T1000 (cell line): ENCODE results near the gene VAT1L.

Experiments
- DNase-seq: peaks from one replicate; lab custom pipeline; 2025; ENCODE audit warnings: mixed read lengths; lab: John Stamatoyannopoulos, UW

Gene VAT1L

GRCh38 chr16:77782694-77783093 is 5.7 kb upstream of the VAT1L start:
- DNase-seq = no peak

- DNase-seq = no peak
Measured at GRCh38 chr16:77784441-77785372, 3.7 kb upstream of the VAT1L start.

DNA sequence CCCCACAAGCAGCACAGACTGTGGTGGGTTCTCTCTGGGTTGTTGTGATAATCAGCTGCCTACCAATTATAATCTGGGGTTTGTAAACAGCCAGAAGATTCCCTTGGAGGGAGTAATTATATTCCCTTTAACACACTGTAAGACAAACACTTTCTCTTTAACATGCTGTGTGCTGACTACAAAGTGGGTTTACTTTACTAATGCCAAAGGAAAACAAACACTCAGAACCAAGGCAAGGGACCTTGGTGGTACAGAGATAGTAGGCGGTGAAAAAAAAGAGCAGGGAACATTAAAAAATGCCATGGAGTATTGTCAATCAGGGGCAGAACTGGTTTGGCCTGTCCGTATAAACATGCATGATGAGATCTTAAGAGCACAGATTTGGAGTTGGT is 3.0 kb upstream of the VAT1L start:
- no peak for DNase-seq

DNA sequence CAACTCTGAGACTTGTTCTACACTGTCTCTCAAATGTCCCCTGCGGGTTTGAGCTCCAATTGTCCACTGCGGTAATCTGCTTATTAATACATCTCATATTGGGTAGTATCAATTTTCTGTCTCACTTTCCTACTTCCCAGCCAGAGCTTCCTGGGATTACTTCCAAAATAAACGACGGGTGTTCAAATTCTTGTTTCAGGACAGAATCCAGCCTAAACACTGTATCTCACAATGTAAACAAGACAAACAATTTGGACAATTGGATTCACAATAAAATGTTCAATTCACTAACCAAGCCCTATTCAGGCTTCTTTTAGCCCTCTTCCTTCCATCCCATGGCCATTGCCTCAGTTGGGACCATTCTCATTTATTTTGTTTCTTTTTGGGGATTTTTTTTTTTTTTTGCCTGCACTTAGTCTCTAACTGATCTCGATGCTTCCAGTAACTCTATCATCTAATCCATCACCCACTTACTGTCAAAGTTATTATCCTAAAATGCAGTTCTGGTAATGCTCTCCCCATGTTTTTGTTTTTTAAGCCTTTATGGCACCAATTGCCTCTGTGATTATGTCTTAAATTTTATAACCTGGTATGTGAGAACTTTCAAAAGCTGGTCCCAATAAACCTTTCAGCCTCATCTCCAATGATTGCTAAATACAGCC is 2.0 kb upstream of the VAT1L start:
- no peak for DNase-seq

- DNase-seq = no peak
Measured at GRCh38 chr16:77787452-77787851, 912 bp upstream of the VAT1L start.

GRCh38 chr16:77789085-77790008 is 983 bp downstream of the VAT1L start:
- no peak for DNase-seq

DNA sequence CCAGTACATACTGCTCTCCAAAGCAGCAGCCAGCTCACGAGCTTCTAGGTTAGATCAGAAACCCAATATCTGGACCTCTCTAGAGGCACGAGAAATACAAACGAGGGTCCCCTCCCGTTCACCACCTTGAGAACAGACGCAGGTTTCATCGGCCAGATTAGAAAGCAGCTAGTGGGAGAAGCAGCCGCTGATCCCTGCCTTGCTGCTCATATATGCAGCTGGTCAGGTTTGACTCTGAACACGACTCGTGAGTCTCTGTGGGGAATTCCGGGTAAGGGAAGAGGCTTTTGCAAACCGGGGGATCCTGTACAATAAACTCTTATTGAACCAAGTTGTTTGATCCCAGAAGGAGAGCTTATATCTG is 1.6 kb downstream of the VAT1L start:
- no peak for DNase-seq

GRCh38 chr16:77790912-77791311 is 2.5 kb downstream of the VAT1L start:
- no peak for DNase-seq

GRCh38 chr16:77793417-77793816 is 5.1 kb downstream of the VAT1L start:
- no peak for DNase-seq

- no peak for DNase-seq
Measured at GRCh38 chr16:77794586-77794985, 6.2 kb downstream of the VAT1L start.

DNA sequence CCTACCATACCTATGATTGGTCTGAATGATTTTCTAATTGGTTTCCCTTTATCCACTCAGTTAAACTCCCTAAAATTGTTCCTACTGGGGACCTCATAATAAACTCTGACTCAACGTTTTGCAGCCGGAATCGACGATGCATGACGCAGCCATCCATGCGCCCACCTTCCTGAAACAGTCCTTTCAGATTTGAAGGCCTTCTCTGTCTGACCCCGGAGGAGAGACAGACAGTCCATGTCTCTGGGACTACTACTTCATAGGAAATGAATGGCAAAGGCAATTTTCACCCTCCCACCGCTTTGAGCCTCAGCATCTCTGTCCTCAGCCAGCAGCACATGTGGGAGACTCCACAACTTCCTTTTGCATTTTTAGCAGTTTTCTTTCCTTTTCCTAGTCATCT is 13.5 kb downstream of the VAT1L start:
- DNase-seq = no peak

GRCh38 chr16:77805398-77805797 is 17.0 kb downstream of the VAT1L start:
- DNase-seq = no peak

GRCh38 chr16:77807021-77807420 is 18.7 kb downstream of the VAT1L start:
- DNase-seq = no peak

DNA sequence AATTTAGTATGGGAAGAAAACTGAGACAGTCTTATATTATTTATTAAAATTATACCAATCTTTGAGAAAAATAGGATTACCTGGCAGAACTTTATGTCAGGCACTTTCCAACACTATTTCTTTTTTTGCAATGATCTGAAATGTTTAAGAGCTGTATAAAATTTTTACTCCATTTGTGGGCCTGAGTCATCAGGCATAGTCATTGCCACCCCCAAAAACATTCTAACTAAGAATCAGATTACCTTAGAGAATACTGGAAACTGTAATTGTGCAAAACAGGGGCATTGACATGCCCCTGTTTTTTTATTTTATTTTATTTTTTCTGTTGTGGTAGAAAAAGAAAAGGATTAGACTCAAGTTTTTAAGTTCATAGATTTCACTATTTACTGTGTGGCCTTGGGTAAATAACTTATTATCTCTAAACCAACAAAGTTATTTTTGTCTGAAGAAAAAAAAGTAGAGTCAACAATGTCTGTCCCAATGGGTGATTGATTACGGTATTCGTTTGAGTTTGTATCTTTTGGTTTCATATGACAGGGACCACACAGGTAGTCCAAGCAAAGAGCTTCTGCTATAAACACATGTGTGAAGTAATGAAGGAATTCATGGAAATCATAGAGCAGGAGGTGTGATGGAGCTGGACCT is 24.6 kb downstream of the VAT1L start:
- no peak for DNase-seq

DNA sequence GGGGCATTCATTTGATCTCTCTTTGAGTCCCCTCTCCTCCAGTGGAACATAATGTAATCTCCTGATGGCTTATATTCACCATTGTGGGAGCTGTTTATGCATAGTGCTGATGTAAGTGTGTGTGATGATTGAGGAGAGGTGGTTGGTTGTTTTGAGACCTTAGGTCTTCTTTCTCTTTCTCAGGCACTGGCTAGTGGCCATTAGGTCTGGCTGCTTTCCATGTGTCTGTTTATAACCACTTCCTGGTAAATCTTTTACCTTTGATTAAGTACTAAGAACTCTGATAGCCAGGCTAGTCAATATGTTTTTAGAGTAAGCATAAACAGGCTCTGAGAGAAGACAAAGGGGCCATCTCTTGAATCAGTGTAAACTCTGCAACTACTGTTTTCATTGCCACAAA is 27.9 kb downstream of the VAT1L start:
- no peak for DNase-seq

DNA sequence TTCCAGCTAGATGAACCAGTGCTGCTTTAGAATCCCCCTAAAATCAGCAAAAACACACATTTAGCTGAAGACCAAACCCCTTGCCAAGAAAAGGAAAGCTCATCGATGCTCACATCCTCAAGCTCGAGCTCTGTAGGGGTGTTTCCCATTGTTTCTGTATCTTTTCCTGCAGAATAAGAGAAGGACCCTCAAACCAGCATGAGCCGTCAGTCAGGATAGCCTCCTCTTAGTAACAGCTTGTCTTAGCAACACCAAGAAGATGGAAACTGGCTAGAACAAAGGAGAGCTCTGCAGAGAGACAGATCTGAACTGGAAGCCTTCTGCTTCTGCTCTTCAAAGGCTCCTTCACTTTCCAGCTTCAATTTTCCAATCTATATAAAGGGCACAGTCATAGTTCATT is 32.0 kb downstream of the VAT1L start:
- no peak for DNase-seq

DNA sequence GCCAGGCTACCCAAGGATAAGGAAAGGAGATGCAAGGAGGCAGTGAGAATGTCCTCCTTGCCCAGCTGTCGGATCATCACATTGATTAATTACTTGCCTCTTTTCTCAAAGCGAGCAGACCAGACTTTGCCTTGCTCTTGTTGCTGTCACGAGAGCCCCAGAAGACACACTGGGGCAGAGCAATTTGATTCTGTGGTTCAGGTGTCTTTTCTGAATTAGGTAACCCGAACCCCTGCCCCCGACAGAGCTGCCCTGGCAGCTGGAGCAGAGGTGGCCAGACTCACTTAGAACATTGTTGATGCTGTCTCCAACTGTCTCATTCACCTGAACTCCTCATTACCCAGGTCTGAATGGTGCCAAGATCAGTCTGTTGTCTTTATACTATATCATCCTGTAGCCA is 34.3 kb downstream of the VAT1L start:
- no peak for DNase-seq

GRCh38 chr16:77823067-77823466 is 34.7 kb downstream of the VAT1L start:
- no peak for DNase-seq

DNA sequence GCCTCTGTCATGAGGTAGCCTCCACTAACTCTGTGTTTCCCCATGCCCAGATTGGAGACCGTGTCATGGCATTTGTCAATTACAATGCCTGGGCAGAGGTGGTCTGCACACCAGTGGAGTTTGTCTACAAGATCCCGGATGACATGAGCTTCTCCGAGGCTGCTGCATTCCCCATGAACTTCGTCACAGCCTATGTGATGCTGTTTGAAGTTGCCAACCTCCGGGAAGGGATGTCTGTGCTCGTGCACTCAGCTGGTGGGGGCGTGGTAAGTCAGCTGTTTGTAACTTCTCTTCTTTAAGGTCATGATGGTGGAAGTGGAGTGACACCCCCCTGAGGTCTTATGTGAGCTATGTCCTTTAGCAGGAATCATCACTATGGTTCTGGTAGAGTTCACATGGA is 36.8 kb downstream of the VAT1L start:
- no peak for DNase-seq

- no peak for DNase-seq
Measured at GRCh38 chr16:77827032-77827431, 38.7 kb downstream of the VAT1L start.

- no peak for DNase-seq
Measured at GRCh38 chr16:77833921-77834634, 45.7 kb downstream of the VAT1L start.
